GM19452 (cell line): ENCODE data around the gene SND1.

Experiments used
- ATAC-seq: cut with Tn5 transposase; IDR thresholded peaks from one replicate; pipeline ENCODE4 v1.9.1; 2021; ENCODE audit not compliant: unreplicated experiment

SND1 gene

DNA sequence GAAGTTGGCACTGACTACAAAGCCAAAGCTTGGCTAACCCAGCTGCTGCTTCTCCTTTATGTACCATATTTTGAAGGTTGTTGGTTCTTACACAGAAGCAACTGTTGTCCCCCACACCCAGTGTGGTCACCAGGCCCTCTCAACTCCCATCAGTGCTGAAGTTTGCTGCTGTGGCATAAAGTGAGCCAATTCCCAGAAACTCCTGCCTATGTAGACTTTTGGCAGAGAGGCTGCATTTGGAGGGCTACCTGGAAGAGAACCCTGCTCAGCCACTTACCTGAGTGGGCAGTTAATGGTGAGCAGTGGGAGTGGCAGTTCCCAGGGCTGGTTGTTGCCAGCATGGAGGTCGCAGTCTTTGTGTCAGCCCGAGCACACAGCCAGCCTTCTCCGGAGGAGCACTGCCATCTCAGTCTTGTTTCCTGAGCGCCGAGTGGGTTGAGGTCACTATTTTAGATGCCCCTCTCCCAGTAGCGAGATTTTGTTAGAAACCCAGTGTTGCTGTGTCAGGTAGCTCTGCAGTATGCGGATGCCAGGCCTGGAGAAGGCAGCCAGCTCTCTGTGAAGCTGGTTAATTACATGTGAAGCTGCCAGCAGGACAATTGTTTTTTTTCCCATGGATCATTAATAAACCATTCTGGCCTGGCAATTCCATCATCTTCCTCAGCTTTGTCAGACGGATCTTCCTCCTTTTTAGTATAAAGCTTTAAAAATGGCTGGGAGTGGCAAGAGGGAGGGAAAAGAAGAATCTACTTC lies 354.7 kb downstream of the SND1 start:
- no peak for ATAC-seq

DNA sequence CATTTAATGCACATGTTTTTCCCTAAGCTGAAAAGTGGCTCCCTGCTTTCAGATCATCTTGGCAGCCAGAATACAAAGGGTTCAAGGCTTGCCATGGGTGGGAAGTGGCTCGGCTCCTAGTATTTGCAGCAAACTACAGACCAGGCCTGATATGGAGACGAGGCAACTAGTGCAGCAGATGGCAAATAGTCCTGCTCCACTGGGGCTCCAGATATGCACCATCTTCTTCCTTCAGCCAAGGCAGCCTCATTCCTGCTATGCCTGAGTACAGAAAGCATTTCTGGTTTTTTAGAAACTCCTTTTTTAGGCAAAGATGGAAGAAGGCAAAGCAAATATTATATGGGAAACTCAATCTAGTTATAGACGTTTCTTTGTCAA lies 355.3 kb downstream of the SND1 start:
- ATAC-seq = no peak

DNA sequence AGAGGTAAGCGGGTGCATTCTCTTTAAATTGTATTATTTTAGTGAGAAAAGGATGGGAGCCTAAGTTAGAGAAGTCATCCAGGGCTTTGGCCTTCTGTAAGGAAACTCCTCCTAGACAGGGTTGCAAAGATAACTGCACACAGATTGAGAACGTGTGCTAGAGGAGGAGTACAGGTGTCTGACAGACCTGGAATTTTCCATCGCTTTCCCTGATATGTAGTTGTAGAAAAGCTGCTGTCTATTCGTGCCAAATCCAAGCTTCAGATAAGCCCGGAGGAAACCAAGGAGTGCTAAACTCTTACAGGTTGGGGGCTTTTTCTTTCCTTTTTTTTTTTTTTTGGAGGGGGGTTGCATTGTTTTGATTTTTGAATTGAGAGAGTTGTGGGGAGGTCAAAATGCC lies 356.1 kb downstream of the SND1 start:
- ATAC-seq = no peak

DNA sequence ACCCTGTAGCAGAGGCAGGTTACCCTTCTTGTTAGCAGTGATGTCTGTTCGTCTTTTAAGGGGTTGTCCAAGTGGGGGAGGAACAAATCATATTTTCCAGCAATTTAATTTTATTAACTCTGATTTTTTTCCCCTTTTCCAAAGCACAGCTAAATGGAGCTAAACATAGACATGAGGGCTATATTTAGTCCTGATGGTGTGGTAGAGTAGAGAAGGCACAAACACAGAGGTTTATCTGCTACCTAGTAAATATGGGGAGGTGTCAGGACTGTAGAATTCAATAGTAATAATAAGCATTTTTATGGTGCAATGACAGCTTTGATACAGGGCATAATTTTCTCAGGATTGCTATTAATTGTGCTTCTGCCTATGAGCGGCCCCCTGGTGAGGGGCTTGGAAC lies 356.8 kb downstream of the SND1 start:
- no peak for ATAC-seq

- ATAC-seq = no peak
These were observed 358.6 kb downstream of the SND1 start for GRCh38 chr7:128010391-128011127.

DNA sequence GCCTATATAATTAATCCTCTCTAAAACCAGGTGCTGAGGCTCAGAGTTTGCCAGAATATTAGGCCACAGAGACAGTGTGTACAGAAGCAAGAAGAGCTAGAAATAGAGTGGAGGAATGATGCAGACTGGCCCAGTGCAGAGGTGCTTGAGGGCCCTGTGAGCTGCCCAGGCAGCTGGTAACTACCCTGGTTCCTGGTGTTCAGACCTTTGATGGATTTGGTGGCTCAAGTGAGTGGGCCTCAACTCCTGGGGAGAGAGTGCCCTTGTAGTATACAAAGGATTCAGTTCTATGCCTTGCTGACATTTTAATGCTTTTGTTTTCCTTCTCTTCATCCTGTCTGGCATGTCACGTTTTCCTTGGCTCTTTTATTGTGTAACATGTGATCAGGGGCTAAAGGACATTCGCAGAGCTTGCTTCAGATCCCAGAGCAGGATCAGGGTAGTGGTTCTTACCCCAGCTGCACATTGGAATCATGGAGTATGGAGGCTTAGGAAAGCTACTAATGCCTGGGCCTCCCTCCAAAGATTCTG lies 359.2 kb downstream of the SND1 start:
- no peak for ATAC-seq

DNA sequence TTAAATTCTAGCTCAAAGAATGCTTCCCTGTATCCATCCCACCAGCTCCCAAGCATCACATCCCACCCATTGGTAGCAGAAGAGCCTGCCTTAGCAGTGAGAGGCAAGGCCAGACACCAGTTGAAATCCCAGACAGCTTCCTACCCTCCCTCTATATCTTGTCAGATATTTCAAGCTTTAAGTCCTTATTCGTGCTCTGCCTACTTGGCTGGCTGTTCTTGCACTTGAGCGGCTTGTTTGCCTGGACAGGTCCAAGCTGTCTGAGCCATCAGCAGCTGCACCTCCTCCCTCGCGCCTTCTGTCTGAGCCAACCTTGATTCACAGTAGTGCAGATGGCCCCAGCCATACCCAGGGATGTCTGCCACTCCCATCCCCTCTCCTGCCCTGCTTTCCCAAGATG lies 362.8 kb downstream of the SND1 start:
- ATAC-seq = no peak

- ATAC-seq = no peak
These were observed 365.5 kb downstream of the SND1 start for GRCh38 chr7:128017460-128017859.

- no peak for ATAC-seq
These were observed 366.2 kb downstream of the SND1 start for GRCh38 chr7:128017862-128018845.

DNA sequence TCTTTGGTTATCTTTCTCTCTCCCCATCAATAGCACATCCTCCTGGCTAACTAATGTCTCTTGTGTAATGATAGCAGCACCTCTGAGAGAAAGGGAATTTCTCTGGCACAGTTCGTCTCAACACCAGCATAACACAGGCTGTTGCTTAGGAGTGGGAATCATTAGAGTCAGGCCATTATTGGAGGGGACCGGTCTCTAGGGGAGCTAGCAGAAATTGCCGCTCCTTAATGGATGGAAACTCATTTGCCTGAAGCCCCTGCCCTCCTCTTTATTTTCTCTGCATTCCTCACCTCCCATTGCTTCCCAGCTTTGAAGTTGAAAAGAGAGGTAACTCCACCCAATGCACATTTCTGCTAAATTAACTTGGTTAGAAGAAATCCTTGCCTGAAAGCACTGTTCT lies 367.3 kb downstream of the SND1 start:
- no peak for ATAC-seq

GRCh38 chr7:128020159-128020558 lies 368.2 kb downstream of the SND1 start:
- no peak for ATAC-seq

GRCh38 chr7:128021366-128021765 lies 369.4 kb downstream of the SND1 start:
- ATAC-seq = no peak

- no peak for ATAC-seq
These were observed 370.9 kb downstream of the SND1 start for GRCh38 chr7:128022631-128023532.

DNA sequence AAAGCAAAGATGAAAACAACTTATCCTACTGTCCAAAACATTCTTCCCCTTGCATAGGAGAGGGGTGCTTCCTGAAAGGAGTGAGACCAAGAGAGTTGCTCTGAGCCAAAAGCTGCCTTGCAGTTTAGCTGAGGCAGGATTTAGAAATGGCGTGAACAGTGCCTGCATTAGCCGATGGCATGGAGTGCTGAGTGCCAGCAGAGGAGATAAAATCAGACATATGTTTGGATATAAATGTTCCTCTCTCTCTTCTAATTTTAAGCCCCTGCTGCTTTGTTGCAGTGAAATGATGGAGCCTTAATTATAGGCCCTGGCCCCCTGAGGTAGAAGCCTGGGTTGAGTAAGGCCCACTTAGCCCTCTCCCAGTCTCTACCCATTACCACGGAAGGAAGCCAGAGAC lies 372.2 kb downstream of the SND1 start:
- no peak for ATAC-seq

DNA sequence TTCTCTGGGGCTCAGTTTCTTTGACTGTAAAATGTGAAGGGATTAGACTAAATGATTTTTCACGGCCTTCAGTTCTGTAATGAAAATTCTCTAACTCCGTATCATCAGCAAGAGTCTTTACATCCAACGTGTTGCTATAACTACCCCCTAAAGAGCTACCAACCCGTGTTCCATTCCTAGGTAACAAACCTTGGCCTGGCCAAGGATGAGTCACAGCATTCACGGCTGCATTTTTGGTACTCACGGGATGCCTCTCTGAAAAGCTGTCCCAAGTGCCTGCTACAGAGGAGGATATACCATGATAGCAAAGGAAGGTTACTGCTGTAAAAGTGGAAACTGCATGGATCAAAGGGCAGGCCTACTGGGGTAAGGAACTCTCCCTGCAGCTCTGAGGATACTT lies 373.4 kb downstream of the SND1 start:
- ATAC-seq = no peak

- ATAC-seq = no peak
These were observed 373.8 kb downstream of the SND1 start for GRCh38 chr7:128025819-128026218.

- no peak for ATAC-seq
These were observed 374.6 kb downstream of the SND1 start for GRCh38 chr7:128026551-128026950.

GRCh38 chr7:128027485-128027980 lies 375.5 kb downstream of the SND1 start:
- ATAC-seq = no peak

GRCh38 chr7:128029405-128029995 lies 377.5 kb downstream of the SND1 start:
- ATAC-seq = no peak

- ATAC-seq = no peak
These were observed 378.3 kb downstream of the SND1 start for GRCh38 chr7:128030263-128030653.
